Body of pancreas (tissue), 4 donors: ENCODE measurements around the gene SBNO1. TPM values are rescaled to one million over a fixed set of nuclear protein-coding genes. Genes with fewer than 3 reads are reported as not detected.
"Not testable (repeated sequence)": the region's sequence is repeated elsewhere in the genome, so short reads cannot be mapped to it uniquely, and the experiment has no call there.

Source experiments
- ATAC-seq: fragments of 150-250 bp; one replicate; pipeline ENCODE4 v1.9.1; 2016
- DNase-seq, 4 donors: peaks; one replicate each; pipeline ENCODE4 v3.0.0-alpha.2; 2019
- H3K27ac ChIP-seq, 4 donors: fragments of 200-600 bp; sonication (generic); 1 replicate in 3 of 4; 2 replicates in 1 of 4; pipeline versions ENCODE4 v1.5.1 to v1.6.1; 2016 to 2019; ENCODE audit warnings: mild to moderate bottlenecking in 1 of 4, mixed read lengths in 1 of 4, moderate library complexity in 1 of 4
- H3K27me3 ChIP-seq, 2 donors: fragments of 200-600 bp; sonication (generic); one replicate each; pipeline ENCODE4 v1.6.0; 2016; ENCODE audit warnings: mild to moderate bottlenecking in 1 of 2
- H3K36me3 ChIP-seq, 2 donors: fragments of 200-600 bp; sonication (generic); replicated peaks in 1 of 2; 2 replicates each; pipeline ENCODE4 v1.5.1; 2016; ENCODE audit warnings: low read depth in 2 of 2; ENCODE audit not compliant: insufficient read depth in 1 of 2
- H3K4me1 ChIP-seq: fragments of 200-600 bp; sonication (generic); one replicate; pipeline ENCODE4 v1.6.0; 2016
- H3K4me3 ChIP-seq, 2 donors: fragments of 200-600 bp; sonication (generic); 1 replicate in 1 of 2; 2 replicates in 1 of 2; pipeline ENCODE4 v1.5.1; 2016 to 2019
- H3K9me3 ChIP-seq, 3 donors: fragments of 200-600 bp; sonication (generic); 1 replicate in 2 of 3; 2 replicates in 1 of 3; pipeline ENCODE4 v1.5.1; 2016
- POLR2A ChIP-seq, 3 donors: fragments of 450-650 bp; IDR thresholded peaks; one replicate each; pipeline ENCODE4 v1.6.1; 2016; ENCODE audit warnings: antibody characterized with exemption in 3 of 3, mild to moderate bottlenecking in 2 of 3
- WGBS, 2 donors: methylation state at CpG; one replicate each; pipeline ENCODE4 v1.1.5; 2017; 5-methylcytosine and 5-hydroxymethylcytosine counted together
- intact Hi-C: fragments of 100-400 bp; cut with DNase I; formaldehyde crosslinking; loops from one replicate; pipeline ENCODE4 v1.15.1; 2023
- total RNA-seq, 2 donors: library from RNA; depleted of rRNA; stranded (reverse); fragments of >200 nt; gene quantifications; one replicate each; pipeline ENCODE4 v1.1.0, GENCODE V29; 2016
- TF ChIP-seq, protein P1 (sequence below), 7 experiments: fragments of 450-650 bp in 4 of 7; fragments of 200-600 bp in 3 of 7; sonication (generic) in 3 of 7; IDR thresholded peaks; one replicate each; pipeline ENCODE4 v1.5.1; 2016 to 2019; ENCODE audit warnings: antibody characterized with exemption in 7 of 7

Gene SBNO1
- total RNA-seq, 2 donors from 2014 or later, result 11.4 to 11.9 TPM

DNA sequence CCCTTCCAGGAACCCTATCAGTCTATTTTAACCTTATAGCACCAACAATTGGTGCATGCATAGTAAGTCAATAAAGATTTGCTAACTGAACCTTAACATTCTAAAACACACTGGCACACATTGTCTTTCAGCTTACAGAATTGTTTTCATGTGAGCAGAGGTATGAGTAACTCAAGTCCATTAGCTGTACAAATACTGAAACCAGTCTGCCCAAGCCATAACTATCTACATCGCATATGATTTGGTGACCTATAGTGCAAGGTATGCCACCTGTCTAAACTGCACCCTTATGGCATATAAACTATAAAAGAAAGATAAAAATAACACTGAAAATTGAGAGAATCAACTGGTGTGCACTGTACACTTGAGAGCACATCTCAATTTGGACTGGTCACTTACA lies 34.8 kb downstream of the SBNO1 start:
- no peaks in the 10 kb centered on the region for H3K27me3 ChIP-seq
- intact Hi-C loops, result no loop called here
- no peak for ATAC-seq
- no peak for TF ChIP-seq POLR2A (IDR thresholded peaks at IDR 0.05)
- TF ChIP-seq, protein P1, sequence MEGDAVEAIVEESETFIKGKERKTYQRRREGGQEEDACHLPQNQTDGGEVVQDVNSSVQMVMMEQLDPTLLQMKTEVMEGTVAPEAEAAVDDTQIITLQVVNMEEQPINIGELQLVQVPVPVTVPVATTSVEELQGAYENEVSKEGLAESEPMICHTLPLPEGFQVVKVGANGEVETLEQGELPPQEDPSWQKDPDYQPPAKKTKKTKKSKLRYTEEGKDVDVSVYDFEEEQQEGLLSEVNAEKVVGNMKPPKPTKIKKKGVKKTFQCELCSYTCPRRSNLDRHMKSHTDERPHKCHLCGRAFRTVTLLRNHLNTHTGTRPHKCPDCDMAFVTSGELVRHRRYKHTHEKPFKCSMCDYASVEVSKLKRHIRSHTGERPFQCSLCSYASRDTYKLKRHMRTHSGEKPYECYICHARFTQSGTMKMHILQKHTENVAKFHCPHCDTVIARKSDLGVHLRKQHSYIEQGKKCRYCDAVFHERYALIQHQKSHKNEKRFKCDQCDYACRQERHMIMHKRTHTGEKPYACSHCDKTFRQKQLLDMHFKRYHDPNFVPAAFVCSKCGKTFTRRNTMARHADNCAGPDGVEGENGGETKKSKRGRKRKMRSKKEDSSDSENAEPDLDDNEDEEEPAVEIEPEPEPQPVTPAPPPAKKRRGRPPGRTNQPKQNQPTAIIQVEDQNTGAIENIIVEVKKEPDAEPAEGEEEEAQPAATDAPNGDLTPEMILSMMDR (IDR thresholded peaks at IDR 0.05), result no peak
- WGBS, 2 donors, result 97 to 100% methylated on average over 1 of the region's 1 CpG
- H3K4me3 ChIP-seq, result no peak overlapping the region
- DNase-seq, result no peak
- no peak overlapping the region for H3K27ac ChIP-seq
- H3K9me3 ChIP-seq, result no peaks in the 10 kb centered on the region
- peaks cover 6 to 28% of the 10 kb centered on the region in 2 donors for H3K36me3 ChIP-seq
- no peaks in the 10 kb centered on the region for H3K4me1 ChIP-seq

- 85 to 89% methylated on average over 6 of the region's 6 CpGs for WGBS, 2 donors
- Histone ChIP-seq H3K4me3 (no peak overlapping the region), H3K9me3 (no peaks in the 10 kb centered on the region), H3K4me1 (no peaks in the 10 kb centered on the region), H3K27ac (no peak overlapping the region), H3K27me3 (no peaks in the 10 kb centered on the region), H3K36me3 (peaks cover 0 to 53% of the 10 kb centered on the region in 2 donors)
- no peak for TF ChIP-seq POLR2A (IDR thresholded peaks at IDR 0.05)
- TF ChIP-seq, protein P1 (IDR thresholded peaks at IDR 0.05), result no peak
- ATAC-seq (no peak), DNase-seq (no peak)
- intact Hi-C loops, result no loop called here
Measured at GRCh38 chr12:123319826-123320225, 44.8 kb downstream of the SBNO1 start.

DNA sequence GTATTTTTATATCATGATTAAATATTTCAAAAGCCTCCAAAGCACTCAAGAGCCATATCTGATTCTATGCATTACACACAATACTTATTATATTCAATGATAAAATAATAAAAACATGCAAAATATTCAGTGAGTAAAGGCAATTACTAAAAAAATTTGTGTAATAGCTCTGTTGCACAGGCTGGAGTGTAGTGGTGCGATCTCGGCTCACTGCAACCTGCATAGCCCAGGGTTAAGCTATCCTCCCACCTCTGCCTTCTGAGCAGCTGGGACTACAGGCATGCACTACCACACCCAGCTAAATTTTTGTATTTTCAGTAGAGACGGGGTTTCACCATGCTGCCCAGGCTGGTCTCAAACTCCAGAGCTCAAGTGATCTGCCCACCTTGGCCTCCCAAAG lies 45.4 kb downstream of the SBNO1 start:
- Histone ChIP-seq H3K36me3 (peaks cover 0 to 53% of the 10 kb centered on the region in 2 donors), H3K27me3 (no peaks in the 10 kb centered on the region), H3K9me3 (no peaks in the 10 kb centered on the region), H3K4me3 (no peak overlapping the region), H3K4me1 (no peaks in the 10 kb centered on the region), H3K27ac (no peak overlapping the region)
- WGBS, 2 donors, result 92 to 94% methylated on average over 3 of the region's 3 CpGs
- no peak for ATAC-seq
- TF ChIP-seq, protein P1 (IDR thresholded peaks at IDR 0.05), result no peak
- no peak for TF ChIP-seq POLR2A (IDR thresholded peaks at IDR 0.05)
- intact Hi-C loops, result no loop called here
- DNase-seq, result no peak

DNA sequence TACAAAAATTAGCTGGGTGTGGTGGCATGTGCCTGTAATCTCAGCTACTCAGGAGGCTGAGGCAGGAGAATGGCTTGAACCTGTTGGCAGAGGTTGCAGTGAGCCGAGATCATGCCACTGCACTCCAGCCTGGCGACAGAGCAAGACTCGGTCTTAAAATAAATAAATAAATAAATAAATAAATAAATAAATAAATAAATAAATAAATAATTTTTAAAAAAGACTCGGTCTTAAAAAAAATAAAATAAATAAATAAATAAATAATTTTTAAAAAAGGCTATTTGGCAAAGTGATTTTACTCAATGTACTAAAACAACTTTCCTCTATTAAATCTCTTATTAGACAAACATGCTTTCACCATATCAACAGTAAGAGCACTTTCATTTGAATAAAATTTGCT lies 51.6 kb downstream of the SBNO1 start:
- WGBS, 2 donors, result 92 to 94% methylated on average over 4 of the region's 4 CpGs
- H3K9me3 ChIP-seq, intact Hi-C loops, H3K27ac ChIP-seq, H3K27me3 ChIP-seq, H3K4me1 ChIP-seq, DNase-seq, ATAC-seq, H3K4me3 ChIP-seq: not testable (repeated sequence)
- peaks cover 5 to 47% of the 10 kb centered on the region in 2 donors for H3K36me3 ChIP-seq

GRCh38 chr12:123306200-123306599 lies 58.4 kb downstream of the SBNO1 start:
- no peaks in the 10 kb centered on the region for H3K4me1 ChIP-seq
- TF ChIP-seq, protein P1 (IDR thresholded peaks at IDR 0.05), result no peak
- TF ChIP-seq POLR2A (IDR thresholded peaks at IDR 0.05), result no peak
- no peak overlapping the region for H3K4me3 ChIP-seq
- DNase-seq (no peak), ATAC-seq (no peak)
- intact Hi-C loops, result no loop called here
- H3K36me3 ChIP-seq, result peaks cover 0 to 39% of the 10 kb centered on the region in 2 donors
- 89 to 91% methylated on average over 3 of the region's 3 CpGs for WGBS, 2 donors
- H3K9me3 ChIP-seq, result no peaks in the 10 kb centered on the region
- H3K27me3 ChIP-seq, result no peaks in the 10 kb centered on the region
- no peak overlapping the region for H3K27ac ChIP-seq
